ENCODE results near the gene KCNJ1. TPM values are rescaled to one million over a fixed set of nuclear protein-coding genes. Genes with fewer than 3 reads are reported as not detected.

The KCNJ1 gene
- total RNA-seq, 4 donors from 2014 or later: not detected

GRCh38 chr11:128853559-128853958, 13.5 kb downstream of the KCNJ1 start:
- WGBS: 86% methylated on average over 6 of the region's 6 CpGs
- H3K36me3 ChIP-seq: no peaks in the 10 kb centered on the region
- no peak overlapping the region for H3K27ac ChIP-seq (replicated peaks in 1 of 4)
- intact Hi-C loops (cut with DNase I): no loop called here
- no peaks in the 10 kb centered on the region for H3K9me3 ChIP-seq
- H3K4me3 ChIP-seq: no peak overlapping the region
- H3K4me1 ChIP-seq: no peaks in the 10 kb centered on the region
- H3K27me3 ChIP-seq: no peaks in the 10 kb centered on the region
- no peak for DNase-seq (ENCODE audit: extremely low spot score)
- TF ChIP-seq POLR2AphosphoS5 (IDR thresholded peaks at IDR 0.05): no peak
- TF ChIP-seq, protein P1, sequence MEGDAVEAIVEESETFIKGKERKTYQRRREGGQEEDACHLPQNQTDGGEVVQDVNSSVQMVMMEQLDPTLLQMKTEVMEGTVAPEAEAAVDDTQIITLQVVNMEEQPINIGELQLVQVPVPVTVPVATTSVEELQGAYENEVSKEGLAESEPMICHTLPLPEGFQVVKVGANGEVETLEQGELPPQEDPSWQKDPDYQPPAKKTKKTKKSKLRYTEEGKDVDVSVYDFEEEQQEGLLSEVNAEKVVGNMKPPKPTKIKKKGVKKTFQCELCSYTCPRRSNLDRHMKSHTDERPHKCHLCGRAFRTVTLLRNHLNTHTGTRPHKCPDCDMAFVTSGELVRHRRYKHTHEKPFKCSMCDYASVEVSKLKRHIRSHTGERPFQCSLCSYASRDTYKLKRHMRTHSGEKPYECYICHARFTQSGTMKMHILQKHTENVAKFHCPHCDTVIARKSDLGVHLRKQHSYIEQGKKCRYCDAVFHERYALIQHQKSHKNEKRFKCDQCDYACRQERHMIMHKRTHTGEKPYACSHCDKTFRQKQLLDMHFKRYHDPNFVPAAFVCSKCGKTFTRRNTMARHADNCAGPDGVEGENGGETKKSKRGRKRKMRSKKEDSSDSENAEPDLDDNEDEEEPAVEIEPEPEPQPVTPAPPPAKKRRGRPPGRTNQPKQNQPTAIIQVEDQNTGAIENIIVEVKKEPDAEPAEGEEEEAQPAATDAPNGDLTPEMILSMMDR (IDR thresholded peaks at IDR 0.05): no peak
- TF ChIP-seq POLR2A (IDR thresholded peaks at IDR 0.05; ENCODE audit: low read depth): no peak
- TF ChIP-seq EP300 (IDR thresholded peaks at IDR 0.05): no peak

- no peak overlapping the region for H3K27ac ChIP-seq (replicated peaks in 1 of 4)
- no peak for TF ChIP-seq POLR2A (IDR thresholded peaks at IDR 0.05; ENCODE audit: low read depth)
- TF ChIP-seq POLR2AphosphoS5 (IDR thresholded peaks at IDR 0.05): no peak
- no peak for TF ChIP-seq EP300 (IDR thresholded peaks at IDR 0.05)
- TF ChIP-seq, protein P1 (IDR thresholded peaks at IDR 0.05): no peak
- no peaks in the 10 kb centered on the region for H3K36me3 ChIP-seq
- H3K4me1 ChIP-seq: no peaks in the 10 kb centered on the region
- no peak for DNase-seq (ENCODE audit: extremely low spot score)
- no peak overlapping the region for H3K4me3 ChIP-seq
- WGBS: 88% methylated on average over 12 of the region's 13 CpGs
- H3K9me3 ChIP-seq: no peaks in the 10 kb centered on the region
- intact Hi-C loops (cut with DNase I): no loop called here
- H3K27me3 ChIP-seq: no peaks in the 10 kb centered on the region
These were observed 14.6 kb downstream of the KCNJ1 start for GRCh38 chr11:128852327-128853023.

- no peak for DNase-seq (ENCODE audit: extremely low spot score)
- intact Hi-C loops (cut with DNase I): no loop called here
These were observed 18.2 kb downstream of the KCNJ1 start for GRCh38 chr11:128848815-128849455.

GRCh38 chr11:128846985-128847384, 20.1 kb downstream of the KCNJ1 start:
- Histone ChIP-seq H3K27ac (replicated peaks in 1 of 4) (no peak overlapping the region), H3K27me3 (peaks cover 0 to 5% (median 0%) of the 10 kb centered on the region in 4 donors), H3K4me3 (no peak overlapping the region), H3K36me3 (no peaks in the 10 kb centered on the region), H3K4me1 (no peaks in the 10 kb centered on the region), H3K9me3 (no peaks in the 10 kb centered on the region)
- 73% methylated on average over 4 of the region's 4 CpGs for WGBS
- no peak for TF ChIP-seq EP300 (IDR thresholded peaks at IDR 0.05)
- TF ChIP-seq, protein P1 (IDR thresholded peaks at IDR 0.05): no peak
- no peak for TF ChIP-seq POLR2AphosphoS5 (IDR thresholded peaks at IDR 0.05)
- no peak for TF ChIP-seq POLR2A (IDR thresholded peaks at IDR 0.05; ENCODE audit: low read depth)
- intact Hi-C loops (cut with DNase I): no loop called here
- DNase-seq (ENCODE audit: extremely low spot score): no peak

More at GRCh38 chr11:128848815-128849455, 18.2 kb downstream of the KCNJ1 start:
- Histone ChIP-seq H3K27ac (replicated peaks in 1 of 4) (no peak overlapping the region), H3K27me3 (peaks cover 0 to 5% (median 0%) of the 10 kb centered on the region in 4 donors), H3K36me3 (no peaks in the 10 kb centered on the region), H3K4me3 (no peak overlapping the region), H3K4me1 (no peaks in the 10 kb centered on the region), H3K9me3 (no peaks in the 10 kb centered on the region)
- no peak for TF ChIP-seq POLR2AphosphoS5 (IDR thresholded peaks at IDR 0.05)
- TF ChIP-seq EP300 (IDR thresholded peaks at IDR 0.05): no peak
- TF ChIP-seq, protein P1 (IDR thresholded peaks at IDR 0.05): peak; percentile 32 to 63 (median 41)
- no peak for TF ChIP-seq POLR2A (IDR thresholded peaks at IDR 0.05; ENCODE audit: low read depth)
- 29% methylated on average over 9 of the region's 10 CpGs for WGBS
